ENCODE measurements around the gene EGR1.

DNA sequence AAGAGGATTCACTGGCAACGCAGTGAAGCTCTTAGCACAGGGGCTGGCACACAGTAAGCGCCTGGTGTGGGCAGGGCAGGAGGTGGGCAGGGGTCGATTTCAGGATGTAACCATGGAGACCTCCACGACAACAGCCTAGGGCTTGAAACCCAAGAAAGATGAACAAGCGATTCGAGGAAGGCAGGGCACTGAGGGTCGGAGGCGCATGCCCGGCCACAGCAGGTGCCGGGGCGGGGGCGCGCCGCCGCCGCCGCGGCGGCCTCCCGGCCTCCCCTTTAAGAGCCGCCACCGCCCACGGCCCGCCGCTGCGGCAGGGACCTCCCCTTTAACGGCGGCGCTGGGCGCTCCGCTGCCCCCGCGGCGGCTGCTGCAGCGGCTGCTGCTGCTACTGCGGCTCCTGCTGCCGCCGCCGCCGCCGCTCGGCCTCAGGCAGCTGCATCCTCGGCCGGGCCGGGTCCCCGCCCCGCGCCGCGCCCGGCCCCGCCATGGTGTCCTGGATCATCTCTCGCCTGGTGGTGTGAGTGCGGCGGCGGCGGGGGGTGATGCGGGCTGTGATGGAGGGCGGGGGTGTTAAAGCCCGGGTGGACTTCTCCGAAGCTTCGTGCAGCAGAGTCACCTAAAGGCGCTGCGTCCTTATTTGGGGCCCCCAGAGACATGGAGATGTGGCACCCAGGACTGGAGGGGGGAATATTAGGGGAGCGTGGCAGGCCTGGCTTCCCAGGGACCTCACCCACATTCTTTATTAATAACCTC is 26.4 kb upstream of the EGR1 start, which contains the start of gene REEP2:
- TF ChIP-seq, protein P1, sequence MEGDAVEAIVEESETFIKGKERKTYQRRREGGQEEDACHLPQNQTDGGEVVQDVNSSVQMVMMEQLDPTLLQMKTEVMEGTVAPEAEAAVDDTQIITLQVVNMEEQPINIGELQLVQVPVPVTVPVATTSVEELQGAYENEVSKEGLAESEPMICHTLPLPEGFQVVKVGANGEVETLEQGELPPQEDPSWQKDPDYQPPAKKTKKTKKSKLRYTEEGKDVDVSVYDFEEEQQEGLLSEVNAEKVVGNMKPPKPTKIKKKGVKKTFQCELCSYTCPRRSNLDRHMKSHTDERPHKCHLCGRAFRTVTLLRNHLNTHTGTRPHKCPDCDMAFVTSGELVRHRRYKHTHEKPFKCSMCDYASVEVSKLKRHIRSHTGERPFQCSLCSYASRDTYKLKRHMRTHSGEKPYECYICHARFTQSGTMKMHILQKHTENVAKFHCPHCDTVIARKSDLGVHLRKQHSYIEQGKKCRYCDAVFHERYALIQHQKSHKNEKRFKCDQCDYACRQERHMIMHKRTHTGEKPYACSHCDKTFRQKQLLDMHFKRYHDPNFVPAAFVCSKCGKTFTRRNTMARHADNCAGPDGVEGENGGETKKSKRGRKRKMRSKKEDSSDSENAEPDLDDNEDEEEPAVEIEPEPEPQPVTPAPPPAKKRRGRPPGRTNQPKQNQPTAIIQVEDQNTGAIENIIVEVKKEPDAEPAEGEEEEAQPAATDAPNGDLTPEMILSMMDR (conservative IDR thresholded peaks at IDR 0.05; ENCODE audit: low read length), result no peak
- TF ChIP-seq EZH2phosphoT487 (IDR thresholded peaks at IDR 0.05; ENCODE audit: borderline replicate concordance, low read depth, low read length), result no peak

All from OCI-LY7 (cell line).